Measurements from ENCODE around the gene TMEM125.

TMEM125 gene

DNA sequence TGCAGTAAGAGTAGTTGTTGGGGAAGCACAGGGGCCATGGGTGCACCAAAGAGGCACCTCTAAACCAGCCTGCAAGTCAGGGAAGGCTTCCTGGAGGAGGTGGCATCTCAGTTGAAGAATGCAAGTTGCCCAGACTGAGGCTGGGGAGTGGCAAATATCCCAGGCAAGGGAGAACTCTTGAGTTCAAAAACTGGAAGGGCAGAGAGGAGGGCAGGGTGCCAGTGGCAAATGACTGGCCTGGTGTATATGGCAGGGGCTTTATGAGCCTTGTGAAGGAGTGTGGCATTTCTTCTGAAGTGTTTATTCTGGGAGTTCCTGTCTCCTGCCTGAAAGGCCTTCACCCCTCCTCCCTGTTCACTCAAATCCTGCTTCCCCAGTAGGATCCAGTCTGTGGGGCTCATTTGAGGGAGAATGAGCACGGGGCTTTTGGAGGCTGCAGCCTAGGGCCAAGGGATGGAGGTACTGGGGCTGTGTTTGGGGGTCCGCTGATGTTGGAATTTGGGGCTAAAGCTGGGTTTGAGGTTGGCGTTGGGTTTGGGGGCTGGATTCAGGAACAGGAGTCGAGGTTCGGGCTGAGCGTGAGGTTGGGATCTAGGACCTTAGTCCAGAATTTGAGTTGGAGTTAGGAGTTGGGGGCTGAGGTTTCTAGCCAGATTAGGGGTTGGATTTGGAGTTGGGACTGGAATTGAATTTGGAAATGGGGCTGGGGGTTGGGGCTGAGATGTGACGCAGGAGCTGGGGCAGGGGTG, at the start of gene TMEM125:
Gene TMEM125 (plus strand): TSS at position 357 of the 749 bp plus-strand sequence. CDS start 2,740 bp downstream, outside the sequence.
- DNase-seq (ENCODE audit: low read depth), result no peak

DNA sequence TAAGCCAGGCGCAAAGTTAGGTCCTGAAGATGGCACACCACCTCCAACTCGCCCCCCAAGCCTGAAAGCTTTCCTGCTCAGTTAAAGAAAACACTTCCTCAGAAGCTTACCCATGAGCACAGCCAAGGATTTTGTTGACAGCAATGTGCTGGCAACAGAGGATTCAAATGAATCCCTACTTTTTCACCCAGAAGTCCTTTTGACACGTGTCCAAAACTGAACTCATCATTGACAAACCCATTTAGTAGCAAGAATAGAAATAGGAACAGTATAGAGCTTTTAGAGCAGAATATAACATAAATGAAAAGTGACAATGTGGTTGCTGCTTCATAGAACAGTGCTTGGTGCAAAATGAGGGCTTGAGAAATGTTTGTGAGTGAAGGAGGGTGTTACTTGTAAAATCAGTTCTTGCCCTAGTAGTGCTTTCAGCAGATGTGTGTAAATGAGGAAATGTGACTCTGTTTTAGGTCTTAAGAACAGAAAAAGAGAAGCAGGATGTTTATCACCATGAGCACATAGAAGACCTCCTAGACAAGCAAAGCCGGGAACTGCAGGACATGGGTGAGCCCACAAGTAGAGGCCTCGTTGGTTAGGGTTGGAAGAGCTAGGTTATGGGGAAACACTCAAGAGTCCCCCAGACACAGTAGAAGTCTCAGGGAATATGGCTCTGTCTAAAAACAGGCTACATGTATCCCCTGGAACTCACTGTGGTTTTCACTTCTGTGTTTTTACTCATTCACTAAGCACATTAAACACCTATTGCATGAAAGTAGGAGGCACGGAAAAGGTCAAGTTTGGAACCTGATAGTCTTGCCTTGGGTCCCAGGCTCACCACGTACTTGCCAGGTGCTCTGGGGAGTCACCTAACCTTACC, 48.6 kb upstream of the TMEM125 start:
- DNase-seq (ENCODE audit: low read depth), result no peak

DNA sequence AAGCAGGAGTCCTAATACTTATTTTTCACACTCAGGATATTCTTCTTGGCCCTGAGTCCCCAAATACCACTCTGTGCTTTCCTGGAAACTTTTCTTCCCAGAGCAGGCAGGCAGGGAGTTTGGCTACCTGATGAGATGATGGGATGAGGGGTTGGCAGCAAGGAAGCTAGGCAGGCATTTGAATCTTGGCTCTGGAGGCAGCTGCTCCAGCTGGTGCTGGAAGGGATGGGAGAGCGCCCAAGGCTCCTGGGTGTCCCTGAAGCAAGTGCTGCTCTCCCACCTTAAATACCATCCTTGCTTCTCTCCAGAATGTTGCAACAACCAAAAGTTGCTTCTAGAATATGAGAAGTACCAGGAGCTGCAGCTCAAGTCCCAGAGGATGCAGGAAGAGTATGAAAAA, 48.0 kb upstream of the TMEM125 start:
- no peak for DNase-seq (ENCODE audit: low read depth)

DNA sequence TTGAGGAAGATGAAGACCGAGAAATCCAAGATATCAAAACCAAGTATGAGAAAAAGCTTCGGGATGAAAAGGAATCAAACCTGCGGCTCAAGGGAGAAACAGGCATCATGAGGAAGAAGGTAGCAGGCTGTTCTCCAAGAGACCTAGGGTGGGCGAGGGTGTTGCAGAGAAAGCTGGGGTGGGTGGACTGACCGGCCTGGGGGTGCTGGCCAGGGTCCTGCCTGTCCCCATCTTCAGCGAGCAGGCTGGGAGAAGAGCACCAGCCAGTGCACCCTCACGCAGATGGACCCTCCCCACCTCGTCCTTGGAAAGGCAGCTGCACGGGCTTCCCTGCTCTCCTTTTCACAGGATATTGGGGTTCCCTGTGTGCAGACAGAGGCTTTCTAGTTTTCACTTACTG, 46.9 kb upstream of the TMEM125 start:
- no peak for DNase-seq (ENCODE audit: low read depth)

DNA sequence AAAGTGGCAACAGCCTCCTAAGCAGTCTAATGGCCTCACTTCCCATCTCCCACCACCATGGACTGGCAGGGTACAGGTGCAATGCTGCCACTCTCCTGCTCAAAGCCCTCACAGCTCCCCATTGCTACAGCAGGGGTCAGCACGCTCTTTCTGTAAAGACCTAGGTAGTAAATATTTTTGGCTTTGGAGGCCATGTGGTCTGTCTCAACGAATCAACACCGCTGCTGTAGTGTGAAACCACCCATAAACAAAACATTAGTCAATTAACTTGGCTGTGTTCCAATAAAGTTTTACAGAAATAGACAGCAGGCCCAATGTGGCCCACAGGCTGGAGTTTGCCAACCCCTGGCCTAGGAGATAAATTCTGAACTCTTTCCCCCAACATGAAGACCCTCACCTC, 44.6 kb upstream of the TMEM125 start:
- DNase-seq (ENCODE audit: low read depth), result peak; percentile 39

- peak; percentile 52 for DNase-seq (ENCODE audit: low read depth)
These were observed 42.5 kb upstream of the TMEM125 start for GRCh38 chr1:43227143-43227764.

DNA sequence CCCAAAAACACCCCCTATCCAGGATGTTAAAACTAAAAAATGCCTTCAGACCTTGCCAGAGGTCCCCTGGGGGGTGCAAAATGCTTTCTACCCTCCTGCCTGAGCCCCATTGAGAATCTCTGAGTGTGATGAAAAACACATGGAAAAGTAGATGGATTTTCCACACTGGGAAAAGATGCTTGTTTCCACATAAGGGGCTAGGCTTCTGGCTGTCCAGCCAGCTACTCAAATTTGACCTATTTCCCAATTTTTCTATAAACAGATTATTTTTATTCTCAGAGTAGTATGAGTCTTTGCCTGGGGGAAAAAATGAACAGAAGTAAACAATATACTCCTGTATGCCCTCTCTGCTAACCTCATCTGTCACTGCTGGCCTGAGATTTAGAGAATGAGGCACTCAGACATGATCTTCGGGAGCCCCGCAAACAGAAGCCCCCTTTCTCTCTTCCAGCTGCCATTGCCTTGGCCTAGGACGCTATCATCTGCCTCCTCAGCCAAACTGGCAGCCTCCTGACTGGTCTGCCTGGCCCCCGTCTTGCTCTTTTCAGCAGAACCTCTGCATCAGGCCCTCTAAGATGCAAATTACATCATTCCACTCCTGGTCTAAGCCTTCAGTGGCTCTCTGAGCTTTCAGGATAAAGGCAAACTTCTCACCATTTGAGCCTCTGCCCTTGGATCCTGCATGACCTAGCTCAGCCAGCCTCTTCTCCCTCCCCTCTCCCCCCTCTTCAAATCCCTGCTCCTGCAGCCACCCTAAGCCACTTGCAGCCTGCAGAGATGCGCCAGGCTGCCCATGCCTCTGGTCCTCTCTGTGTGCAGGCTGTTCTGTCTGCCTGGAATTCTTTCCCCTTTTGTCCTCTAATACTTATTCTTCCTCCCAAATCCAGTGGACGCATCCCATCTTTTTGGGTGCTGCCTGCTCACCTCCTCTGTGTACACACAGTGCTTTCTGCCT, 39.7 kb upstream of the TMEM125 start:
- no peak for DNase-seq (ENCODE audit: low read depth)

- peak; percentile 72 for DNase-seq (ENCODE audit: low read depth)
These were observed 37.7 kb upstream of the TMEM125 start for GRCh38 chr1:43232074-43232473.

GRCh38 chr1:43232482-43232881, 37.3 kb upstream of the TMEM125 start:
- DNase-seq (ENCODE audit: low read depth), result no peak

GRCh38 chr1:43233631-43234030, 36.2 kb upstream of the TMEM125 start:
- no peak for DNase-seq (ENCODE audit: low read depth)

DNA sequence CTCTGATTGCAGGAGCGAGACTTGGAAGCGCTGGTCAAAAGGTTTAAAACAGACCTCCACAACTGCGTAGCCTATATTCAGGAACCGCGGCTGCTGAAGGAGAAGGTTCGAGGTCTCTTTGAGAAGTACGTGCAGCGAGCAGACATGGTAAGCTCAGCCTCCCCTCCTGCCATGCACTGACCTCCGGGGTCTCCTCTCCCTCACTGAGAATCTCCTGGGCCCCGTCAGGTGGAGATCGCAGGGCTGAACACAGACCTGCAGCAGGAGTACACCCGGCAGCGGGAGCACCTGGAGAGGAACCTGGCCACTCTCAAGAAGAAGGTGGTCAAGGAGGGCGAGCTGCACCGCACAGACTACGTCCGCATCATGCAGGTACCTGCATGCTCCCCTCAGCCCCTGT, 35.5 kb upstream of the TMEM125 start:
- DNase-seq (ENCODE audit: low read depth), result no peak

GRCh38 chr1:43235040-43235439, 34.7 kb upstream of the TMEM125 start:
- no peak for DNase-seq (ENCODE audit: low read depth)

DNA sequence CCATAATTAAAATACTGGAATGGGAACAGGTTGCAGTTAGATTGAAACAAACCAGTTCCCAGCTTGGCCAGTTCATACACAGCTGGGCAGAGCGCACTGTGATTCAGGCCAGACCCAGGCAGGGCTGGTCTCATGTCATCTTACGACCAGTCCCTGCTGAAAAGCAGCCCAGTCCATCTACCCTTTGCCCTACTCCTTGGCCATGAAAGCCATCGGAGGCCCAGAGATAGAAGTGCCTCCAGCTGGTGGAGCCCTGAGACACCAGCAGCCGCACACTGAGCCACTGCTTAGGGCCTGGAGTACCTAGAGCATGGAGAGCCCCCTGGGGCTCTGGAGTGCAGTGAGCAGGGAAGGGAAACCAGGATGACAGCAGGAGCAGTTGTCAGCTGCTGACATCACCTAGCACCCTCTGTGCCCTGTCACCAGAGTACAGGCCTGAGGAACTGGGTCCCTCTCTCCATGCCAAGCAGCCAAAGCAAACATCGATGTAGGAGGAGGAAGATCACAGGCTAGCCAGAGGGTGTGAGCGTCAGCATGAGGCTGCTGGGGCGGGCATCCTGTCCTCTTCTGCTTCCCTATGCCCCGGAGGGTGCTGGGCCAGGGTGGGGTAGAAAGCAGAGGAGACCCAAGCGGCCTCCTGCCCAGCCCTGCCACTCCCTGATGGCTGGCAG, 34.2 kb upstream of the TMEM125 start:
- no peak for DNase-seq (ENCODE audit: low read depth)

- DNase-seq (ENCODE audit: low read depth), result peak; percentile 10
These were observed 32.7 kb upstream of the TMEM125 start for GRCh38 chr1:43237121-43237520.

GRCh38 chr1:43238085-43238484, 31.7 kb upstream of the TMEM125 start:
- peak; percentile 65 for DNase-seq (ENCODE audit: low read depth)

- DNase-seq (ENCODE audit: low read depth), result no peak
These were observed 30.8 kb upstream of the TMEM125 start for GRCh38 chr1:43238991-43239469.

- DNase-seq (ENCODE audit: low read depth), result no peak
These were observed 30.3 kb upstream of the TMEM125 start for GRCh38 chr1:43239484-43239883.

GRCh38 chr1:43241413-43241836, 28.4 kb upstream of the TMEM125 start:
- DNase-seq (ENCODE audit: low read depth), result peak; percentile 48

DNA sequence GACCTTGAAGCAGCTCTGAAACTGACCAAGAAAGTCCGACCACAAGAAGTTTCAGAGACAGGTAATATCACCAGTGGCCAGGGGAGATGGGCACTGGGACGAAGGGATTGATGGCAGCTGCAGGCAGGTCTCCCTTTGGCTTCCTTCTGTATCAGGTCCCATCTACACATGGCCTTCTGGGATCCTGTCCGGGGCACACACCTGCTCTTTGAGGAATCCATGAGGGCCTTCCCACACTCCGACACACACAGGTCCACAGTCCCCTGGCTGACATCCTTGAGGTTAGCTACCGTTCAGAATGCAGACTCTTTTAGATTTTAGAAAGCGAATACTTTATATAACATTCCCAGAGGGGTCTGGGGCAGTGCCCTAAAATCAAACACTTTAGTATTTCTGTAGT, 26.5 kb upstream of the TMEM125 start:
- DNase-seq (ENCODE audit: low read depth), result no peak

- no peak for DNase-seq (ENCODE audit: low read depth)
These were observed 23.1 kb upstream of the TMEM125 start for GRCh38 chr1:43246466-43247213.

Data from amniotic epithelial cell (primary cell).